Esophagus muscularis mucosa (tissue), 4 donors: ENCODE results near the gene DUSP28. TPM values are rescaled to one million over a fixed set of nuclear protein-coding genes. Genes with fewer than 3 reads are reported as not detected.
A peak's percentile ranks its signal among the peaks of the same experiment; 100 is the strongest.

ENCODE experiments used
- DNase-seq: peaks from one replicate; pipeline ENCODE4 v3.0.0-alpha.2; 2017; ENCODE audit errors: extremely low spot score
- H3K27ac ChIP-seq, 4 donors: fragments of 200-600 bp; sonication (generic); replicated peaks in 1 of 4; 1 replicate in 3 of 4; 2 replicates in 1 of 4; pipeline ENCODE4 v1.5.1; 2016 to 2019; ENCODE audit warnings: mild to moderate bottlenecking in 1 of 4
- H3K27me3 ChIP-seq, 4 donors: fragments of 200-600 bp; sonication (generic); one replicate each; pipeline versions ENCODE4 v1.5.1 to v1.6.0; 2016 to 2019
- H3K36me3 ChIP-seq, 4 donors: fragments of 200-600 bp; sonication (generic); one replicate each; pipeline ENCODE4 v1.5.1; 2016 to 2019
- H3K4me1 ChIP-seq, 4 donors: fragments of 200-600 bp; sonication (generic); one replicate each; pipeline ENCODE4 v1.5.1; 2016 to 2019
- H3K4me3 ChIP-seq, 4 donors: fragments of 200-600 bp; sonication (generic); 1 replicate in 2 of 4; 2 replicates in 2 of 4; pipeline ENCODE4 v1.5.1; 2016 to 2019; ENCODE audit warnings: mild to moderate bottlenecking in 4 of 4, moderate library complexity in 1 of 4
- H3K9me3 ChIP-seq, 4 donors: fragments of 200-600 bp; sonication (generic); 1 replicate in 3 of 4; 2 replicates in 1 of 4; pipeline ENCODE4 v1.5.1; 2016 to 2019
- EP300 ChIP-seq: sonication (generic); formaldehyde crosslinking; IDR thresholded peaks from one replicate; pipeline ENCODE4 v1.6.1; 2017; ENCODE audit warnings: antibody characterized with exemption
- POLR2A ChIP-seq: fragments of 450-650 bp; IDR thresholded peaks from one replicate; pipeline ENCODE4 v1.6.1; 2017; ENCODE audit warnings: antibody characterized with exemption, moderate library complexity, mild to moderate bottlenecking, low read depth
- POLR2AphosphoS5 ChIP-seq, 2 donors: sonication (generic); formaldehyde crosslinking; IDR thresholded peaks; one replicate each; pipeline ENCODE4 v1.6.1; 2017; ENCODE audit warnings: antibody characterized with exemption in 2 of 2
- WGBS: methylation state at CpG from one replicate; pipeline ENCODE4 v1.1.5; 2018; 5-methylcytosine and 5-hydroxymethylcytosine counted together
- intact Hi-C: fragments of 100-400 bp; cut with DNase I; formaldehyde crosslinking; loops from one replicate; pipeline ENCODE4 v1.15.1; 2023
- total RNA-seq, 4 donors: library from RNA; depleted of rRNA; stranded (reverse); fragments of >200 nt; gene quantifications; one replicate each; pipeline versions ENCODE4 v1.1.0 to v1.2.1, GENCODE V29; 2016
- TF ChIP-seq, protein P1 (sequence below), 3 experiments: fragments of 200-600 bp in 2 of 3; fragments of 450-650 bp in 1 of 3; sonication (generic) in 2 of 3; IDR thresholded peaks; one replicate each; pipeline ENCODE4 v1.5.1; 2017 to 2019; ENCODE audit warnings: antibody characterized with exemption in 3 of 3, mild to moderate bottlenecking in 2 of 3, moderate library complexity in 1 of 3

DUSP28 gene
- total RNA-seq, 4 donors from 2014 or later, result 3.8 to 7.3 (median 4.8) TPM

DNA sequence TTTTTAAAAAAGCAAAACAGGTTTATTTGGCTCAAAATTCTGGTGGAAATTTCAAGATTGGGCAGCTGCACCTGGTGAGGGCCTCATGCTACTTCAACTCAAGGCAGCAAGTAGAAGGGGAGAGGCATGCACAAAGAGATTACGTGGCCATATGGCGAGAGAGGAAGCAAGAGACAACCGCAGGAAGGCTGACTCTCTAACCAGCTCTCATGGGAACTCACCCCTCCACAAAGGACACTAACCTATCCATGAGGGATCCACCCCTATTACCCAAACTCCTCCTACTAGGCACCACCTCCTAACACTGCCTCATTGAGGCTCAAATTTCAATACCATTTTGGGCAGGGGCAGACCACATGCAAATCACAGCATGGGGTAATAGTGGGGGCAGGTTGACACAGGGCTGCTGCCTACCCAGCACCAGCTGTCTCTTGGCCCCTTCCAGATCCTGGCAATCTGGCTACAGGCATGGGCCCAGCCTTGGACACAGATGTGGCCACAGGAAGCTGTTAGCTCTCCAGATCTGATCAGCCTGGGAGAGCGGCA, 24.4 kb downstream of the DUSP28 start:
- peak overlapping the region in 3 of 4 donors; percentile 80 to 91 (median 86) for H3K4me3 ChIP-seq
- peaks cover 0 to 6% (median 5%) of the 10 kb centered on the region in 4 donors for H3K36me3 ChIP-seq
- intact Hi-C loops, result no loop called here
- H3K9me3 ChIP-seq, result peaks cover 0 to 3% (median 0%) of the 10 kb centered on the region in 4 donors
- TF ChIP-seq, protein P1, sequence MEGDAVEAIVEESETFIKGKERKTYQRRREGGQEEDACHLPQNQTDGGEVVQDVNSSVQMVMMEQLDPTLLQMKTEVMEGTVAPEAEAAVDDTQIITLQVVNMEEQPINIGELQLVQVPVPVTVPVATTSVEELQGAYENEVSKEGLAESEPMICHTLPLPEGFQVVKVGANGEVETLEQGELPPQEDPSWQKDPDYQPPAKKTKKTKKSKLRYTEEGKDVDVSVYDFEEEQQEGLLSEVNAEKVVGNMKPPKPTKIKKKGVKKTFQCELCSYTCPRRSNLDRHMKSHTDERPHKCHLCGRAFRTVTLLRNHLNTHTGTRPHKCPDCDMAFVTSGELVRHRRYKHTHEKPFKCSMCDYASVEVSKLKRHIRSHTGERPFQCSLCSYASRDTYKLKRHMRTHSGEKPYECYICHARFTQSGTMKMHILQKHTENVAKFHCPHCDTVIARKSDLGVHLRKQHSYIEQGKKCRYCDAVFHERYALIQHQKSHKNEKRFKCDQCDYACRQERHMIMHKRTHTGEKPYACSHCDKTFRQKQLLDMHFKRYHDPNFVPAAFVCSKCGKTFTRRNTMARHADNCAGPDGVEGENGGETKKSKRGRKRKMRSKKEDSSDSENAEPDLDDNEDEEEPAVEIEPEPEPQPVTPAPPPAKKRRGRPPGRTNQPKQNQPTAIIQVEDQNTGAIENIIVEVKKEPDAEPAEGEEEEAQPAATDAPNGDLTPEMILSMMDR (IDR thresholded peaks at IDR 0.05), result no peak
- no peak for TF ChIP-seq POLR2AphosphoS5 (IDR thresholded peaks at IDR 0.05)
- no peak for TF ChIP-seq EP300
- TF ChIP-seq POLR2A, result no peak
- H3K4me1 ChIP-seq, result peaks cover 37 to 70% (median 53%) of the 10 kb centered on the region in 4 donors
- DNase-seq, result no peak
- WGBS, result 78% methylated on average over 4 of the region's 4 CpGs
- no peak overlapping the region for H3K27ac ChIP-seq
- H3K27me3 ChIP-seq, result no peaks in the 10 kb centered on the region

DNA sequence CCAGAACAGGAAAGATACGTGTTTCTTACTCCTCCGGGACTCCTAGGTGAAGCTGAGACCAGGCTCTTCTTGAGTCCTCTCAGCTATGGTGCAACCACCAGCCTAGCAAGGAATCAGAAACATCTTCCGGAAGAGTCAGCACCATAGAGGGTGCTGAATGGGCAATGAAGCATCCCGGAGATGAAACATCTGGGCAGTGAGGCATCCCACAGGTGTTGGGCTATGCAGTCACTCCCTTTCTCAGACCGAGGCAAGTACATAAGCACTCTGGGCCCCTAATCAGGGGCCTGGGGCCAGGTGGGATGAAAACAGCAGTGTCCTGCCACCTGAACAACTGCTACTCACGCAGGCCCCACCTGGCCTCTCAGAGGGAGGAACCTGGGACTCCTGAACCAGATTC, 24.9 kb downstream of the DUSP28 start:
- intact Hi-C loops, result no loop called here
- WGBS, result 81% methylated on average over 5 of the region's 6 CpGs
- no peak for TF ChIP-seq POLR2A
- H3K9me3 ChIP-seq, result peaks cover 0 to 3% (median 0%) of the 10 kb centered on the region in 4 donors
- no peak for DNase-seq
- H3K4me3 ChIP-seq, result peak overlapping the region; percentile 80 to 91 (median 86)
- peaks cover 36 to 65% (median 48%) of the 10 kb centered on the region in 4 donors for H3K4me1 ChIP-seq
- peaks cover 3 to 11% (median 10%) of the 10 kb centered on the region in 4 donors for H3K36me3 ChIP-seq
- H3K27ac ChIP-seq, result peak overlapping the region in 2 of 4 donors; percentile 91 to 92
- no peaks in the 10 kb centered on the region for H3K27me3 ChIP-seq

DNA sequence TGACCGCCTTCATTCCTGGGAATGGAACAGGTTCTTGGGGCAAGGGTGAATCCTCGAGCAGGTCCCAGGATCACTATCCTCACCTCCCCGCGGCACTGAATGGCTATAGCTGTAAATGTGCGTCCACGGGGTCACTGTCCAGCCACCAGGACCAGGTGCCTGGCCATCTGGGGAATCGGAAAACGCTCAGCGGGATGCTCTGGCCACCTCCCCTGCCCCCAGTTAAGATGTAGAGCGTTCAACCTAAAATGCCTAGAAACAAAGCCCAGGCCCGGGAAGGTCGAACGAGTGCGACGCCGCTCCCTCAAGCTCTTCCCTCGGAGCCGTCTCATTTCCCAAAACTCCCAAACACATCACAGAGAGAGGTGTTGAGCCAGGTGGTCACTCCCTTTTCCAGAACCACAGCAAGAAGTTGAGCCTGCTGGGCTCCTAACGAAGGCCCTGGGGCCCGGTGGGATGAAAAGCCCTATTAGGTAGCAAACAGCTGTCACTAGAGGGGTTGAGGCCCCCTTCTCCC, 25.6 kb downstream of the DUSP28 start:
- H3K4me1 ChIP-seq, result peaks cover 37 to 59% (median 45%) of the 10 kb centered on the region in 4 donors
- intact Hi-C loops, result no loop called here
- no peak for DNase-seq

DNA sequence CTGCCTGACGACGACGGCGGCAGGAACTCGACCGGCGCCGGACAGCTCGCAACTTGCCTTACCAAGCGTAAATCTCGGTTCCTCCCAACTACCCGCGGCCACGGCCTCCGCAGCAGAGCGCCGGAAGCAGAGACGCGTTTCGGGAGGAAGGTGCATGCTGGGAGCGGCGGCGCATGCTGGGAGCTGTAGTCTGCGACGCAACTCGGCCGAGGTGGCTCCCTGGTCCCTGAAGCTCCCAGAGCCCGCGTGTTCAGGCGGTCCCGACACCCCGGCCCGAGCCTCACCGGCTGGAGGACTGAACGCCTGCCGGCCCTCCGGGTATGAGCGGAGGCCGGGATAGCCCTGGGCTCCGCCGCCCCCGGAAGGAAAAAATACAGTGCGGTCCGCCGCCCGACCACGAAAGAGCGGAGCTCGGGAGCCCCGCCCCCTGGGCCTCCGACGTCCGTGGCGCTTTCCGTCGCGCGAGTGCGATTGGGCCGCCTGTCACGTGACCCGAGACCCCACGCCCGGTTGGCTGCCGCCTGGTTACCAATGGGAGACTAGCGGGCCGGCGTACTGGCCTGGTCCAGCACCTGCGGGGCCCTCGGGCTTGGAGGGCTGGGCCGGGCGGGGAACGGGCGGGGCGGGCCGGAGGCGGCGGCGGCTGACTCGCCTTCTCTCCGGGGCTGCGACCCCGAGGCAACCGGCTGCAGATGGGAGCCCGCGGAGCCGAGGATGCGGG, 26.2 kb downstream of the DUSP28 start, which contains the start of gene CAPN10:
CAPN10 (plus strand) TSS at position 537 of the 721 bp plus-strand sequence; CDS start at position 715, 178 bp downstream.
- H3K9me3 ChIP-seq, result peaks cover 0 to 1% (median 0%) of the 10 kb centered on the region in 4 donors
- peak; percentile 100 for DNase-seq
- peaks cover 37 to 58% (median 45%) of the 10 kb centered on the region in 4 donors for H3K4me1 ChIP-seq
- H3K27me3 ChIP-seq, result no peaks in the 10 kb centered on the region
- 0% methylated on average over 23 of the region's 88 CpGs for WGBS
- peak within 1 kb of the TSS; percentile 91 to 94 (median 93) for H3K27ac ChIP-seq
- intact Hi-C loops, result no loop called here
- peak within 1 kb of the TSS; percentile 80 to 91 (median 86) for H3K4me3 ChIP-seq
- peaks cover 9 to 23% (median 23%) of the 10 kb centered on the region in 4 donors for H3K36me3 ChIP-seq
- TF ChIP-seq EP300 (no peak), POLR2A (no peak), POLR2AphosphoS5 (IDR thresholded peaks at IDR 0.05) (peak; percentile 82 to 88)
- TF ChIP-seq, protein P1 (IDR thresholded peaks at IDR 0.05), result no peak

More for the DNA sequence above, 25.6 kb downstream of the DUSP28 start:
- H3K27me3 ChIP-seq, result no peaks in the 10 kb centered on the region
- H3K27ac ChIP-seq, result peak overlapping the region; percentile 91 to 94 (median 93)
- WGBS, result 5% methylated on average over 16 of the region's 20 CpGs
- peak; percentile 45 for TF ChIP-seq POLR2A
- TF ChIP-seq, protein P1 (IDR thresholded peaks at IDR 0.05), result no peak
- peaks cover 7 to 17% (median 17%) of the 10 kb centered on the region in 4 donors for H3K36me3 ChIP-seq
- peaks cover 0 to 3% (median 0%) of the 10 kb centered on the region in 4 donors for H3K9me3 ChIP-seq
- peak overlapping the region; percentile 80 to 91 (median 86) for H3K4me3 ChIP-seq
